ENCODE results near the gene NUP62.
"Not testable (repeated sequence)": the region's sequence is repeated elsewhere in the genome, so short reads cannot be mapped to it uniquely, and the experiment has no call there.

NUP62 gene

GRCh38 chr19:49926515-49926914, 2.8 kb downstream of the NUP62 start:
- H3K4me3 ChIP-seq (ENCODE audit: low read depth, low read length): no peak overlapping the region

GRCh38 chr19:49925486-49925885, 3.8 kb downstream of the NUP62 start:
- H3K4me3 ChIP-seq (ENCODE audit: low read depth, low read length): no peak overlapping the region

GRCh38 chr19:49924881-49925210, 4.5 kb downstream of the NUP62 start:
- H3K4me3 ChIP-seq (ENCODE audit: low read depth, low read length): not testable (repeated sequence)

GRCh38 chr19:49924004-49924880, 5.1 kb downstream of the NUP62 start:
- H3K4me3 ChIP-seq (ENCODE audit: low read depth, low read length): no peak overlapping the region

- no peak overlapping the region for H3K4me3 ChIP-seq (ENCODE audit: low read depth, low read length)
Measured at GRCh38 chr19:49923055-49924003, 6.0 kb downstream of the NUP62 start.

- H3K4me3 ChIP-seq (ENCODE audit: low read depth, low read length): no peak overlapping the region
Measured at GRCh38 chr19:49921871-49922795, 7.2 kb downstream of the NUP62 start.

- H3K4me3 ChIP-seq (ENCODE audit: low read depth, low read length): no peak overlapping the region
Measured at GRCh38 chr19:49920624-49921363, 8.5 kb downstream of the NUP62 start.

GRCh38 chr19:49918089-49918488, 11.2 kb downstream of the NUP62 start:
- H3K4me3 ChIP-seq (ENCODE audit: low read depth, low read length): no peak overlapping the region

GRCh38 chr19:49916839-49917733, 12.2 kb downstream of the NUP62 start:
- H3K4me3 ChIP-seq (ENCODE audit: low read depth, low read length): no peak overlapping the region

GRCh38 chr19:49915271-49915670, 14.0 kb downstream of the NUP62 start:
- H3K4me3 ChIP-seq (ENCODE audit: low read depth, low read length): no peak overlapping the region

- H3K4me3 ChIP-seq (ENCODE audit: low read depth, low read length): no peak overlapping the region
Measured at GRCh38 chr19:49913720-49914119, 15.6 kb downstream of the NUP62 start.

GRCh38 chr19:49912965-49913685, 16.2 kb downstream of the NUP62 start:
- no peak overlapping the region for H3K4me3 ChIP-seq (ENCODE audit: low read depth, low read length)

- H3K4me3 ChIP-seq (ENCODE audit: low read depth, low read length): no peak overlapping the region
Measured at GRCh38 chr19:49911381-49912145, 17.7 kb downstream of the NUP62 start.

GRCh38 chr19:49910179-49910578, 19.1 kb downstream of the NUP62 start:
- H3K4me3 ChIP-seq (ENCODE audit: low read depth, low read length): no peak overlapping the region

- no peak overlapping the region for H3K4me3 ChIP-seq (ENCODE audit: low read depth, low read length)
Measured at GRCh38 chr19:49908480-49909420, 20.6 kb downstream of the NUP62 start.

- no peak overlapping the region for H3K4me3 ChIP-seq (ENCODE audit: low read depth, low read length)
Measured at GRCh38 chr19:49907745-49908446, 21.4 kb downstream of the NUP62 start.
